HG03442 (cell line): Measurements from ENCODE around the gene TATDN2.

Experiments
- ATAC-seq: cut with Tn5 transposase; IDR thresholded peaks from one replicate; pipeline ENCODE4 v1.9.1; 2021; ENCODE audit warnings: mild to moderate bottlenecking, moderate library complexity; ENCODE audit not compliant: unreplicated experiment

TATDN2 gene

DNA sequence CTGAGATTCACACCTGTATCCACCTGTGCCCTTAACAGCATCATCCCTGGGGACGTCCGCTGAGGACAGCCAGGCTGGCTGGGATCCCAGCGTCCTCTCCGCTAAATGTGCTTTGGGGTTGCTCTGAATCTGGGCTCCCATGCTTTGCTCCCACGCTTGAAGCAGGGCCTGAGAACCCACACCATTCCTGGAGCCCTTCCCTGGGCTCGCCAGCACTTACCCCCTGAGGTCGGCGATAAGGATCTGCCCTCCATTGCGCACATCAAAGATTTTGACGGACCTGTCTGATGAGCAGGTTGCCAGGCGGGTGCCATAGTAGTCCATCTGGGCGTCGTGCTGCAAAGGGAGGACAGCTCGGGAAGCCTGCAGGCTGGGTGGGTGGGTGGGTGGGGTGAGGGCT is 66.8 kb downstream of the TATDN2 start:
- ATAC-seq: no peak

DNA sequence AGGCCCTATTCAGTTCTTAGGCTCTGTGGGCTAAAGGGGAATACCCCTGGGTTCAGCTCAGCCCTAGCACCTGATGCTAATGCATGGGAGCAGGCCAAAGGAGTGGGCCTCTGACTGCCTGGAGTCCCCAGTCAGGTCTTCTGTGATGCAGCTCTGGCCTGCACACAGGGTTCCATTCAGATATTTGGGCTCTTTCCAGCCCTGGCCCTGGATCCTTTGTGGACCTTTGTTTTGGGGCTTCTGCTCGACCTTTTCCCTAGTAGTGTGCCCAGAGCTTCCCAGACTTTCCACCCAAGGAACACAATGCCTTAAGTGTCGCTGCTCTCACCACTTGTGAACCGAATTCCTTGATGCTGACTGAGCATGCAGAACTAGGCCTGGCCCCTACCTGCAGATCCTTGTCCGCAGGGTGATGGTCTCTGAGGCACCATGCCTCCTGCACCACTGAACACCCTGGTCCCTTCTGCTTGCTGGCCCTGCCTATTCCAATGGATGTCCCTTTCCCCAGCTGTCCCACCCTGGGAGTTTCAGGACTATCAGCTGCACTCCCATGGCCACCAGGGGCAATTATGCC is 67.6 kb downstream of the TATDN2 start:
- ATAC-seq: no peak

DNA sequence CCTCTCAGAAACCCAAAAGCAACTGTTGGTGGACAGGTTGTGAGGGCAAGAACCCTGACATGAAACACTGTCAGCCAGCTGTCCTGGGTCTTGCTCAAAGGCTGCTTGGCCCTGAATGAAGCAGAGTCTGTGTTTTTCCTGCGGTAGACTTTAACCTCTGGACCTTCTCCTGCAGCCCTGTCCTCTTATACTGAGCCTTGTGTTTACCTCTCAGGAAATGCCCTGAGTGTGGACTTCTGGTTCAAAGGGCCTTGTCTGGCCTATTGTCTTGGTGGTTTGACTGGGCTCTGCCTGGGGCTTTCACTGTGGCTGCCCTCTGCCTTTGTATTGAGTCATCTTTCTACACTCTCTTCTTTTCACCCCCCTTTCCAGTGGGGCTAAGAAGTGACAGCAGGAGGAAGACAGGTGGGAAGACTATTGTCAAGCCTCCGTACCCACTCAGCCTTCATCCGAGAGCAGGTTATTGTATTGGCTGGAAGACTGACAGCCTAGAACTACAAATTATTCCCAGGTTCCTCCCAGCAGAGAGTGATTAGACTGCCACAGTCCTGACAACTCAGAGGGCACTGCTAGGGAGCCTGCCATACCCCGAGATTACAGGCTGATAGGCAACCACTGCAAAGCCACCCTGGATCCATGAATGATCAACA is 69.2 kb downstream of the TATDN2 start:
- no peak for ATAC-seq

DNA sequence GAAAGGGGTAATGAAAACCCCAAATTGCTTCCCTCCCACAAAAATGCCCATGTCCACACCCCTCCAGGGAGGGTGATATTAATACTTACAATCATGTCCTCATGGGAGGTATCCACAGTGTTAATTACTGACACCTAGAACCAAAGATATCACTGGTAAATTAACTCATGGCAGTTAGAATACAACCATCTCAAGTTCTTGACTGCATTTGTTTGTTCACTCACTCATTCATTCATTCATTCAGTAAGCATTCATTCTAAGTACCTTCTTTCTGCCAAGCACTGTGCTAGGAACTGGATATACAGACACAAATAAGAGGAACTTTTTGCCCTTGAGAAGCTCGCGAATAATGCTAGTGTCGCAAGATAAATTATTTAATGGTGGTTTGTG is 69.7 kb downstream of the TATDN2 start:
- no peak for ATAC-seq

DNA sequence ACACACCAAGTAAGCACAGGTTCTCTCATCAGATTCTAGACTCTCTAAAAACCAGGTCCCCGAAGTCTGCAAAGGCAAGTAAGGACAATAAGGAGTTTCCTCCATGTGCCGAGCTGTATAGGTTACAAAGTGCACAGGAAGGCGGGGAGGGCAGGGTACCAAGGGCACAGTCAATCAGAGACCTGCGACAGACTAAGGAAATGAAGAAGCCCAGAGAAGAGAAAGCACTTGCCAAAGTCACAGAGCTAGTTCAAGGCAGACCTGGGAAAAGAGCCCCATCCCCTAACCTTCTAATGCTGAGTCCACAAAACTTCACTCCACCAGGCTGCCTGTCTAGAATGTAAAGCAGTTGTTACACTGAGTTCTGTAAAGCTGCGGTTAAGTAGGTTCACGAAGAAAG is 71.0 kb downstream of the TATDN2 start:
- ATAC-seq: no peak

DNA sequence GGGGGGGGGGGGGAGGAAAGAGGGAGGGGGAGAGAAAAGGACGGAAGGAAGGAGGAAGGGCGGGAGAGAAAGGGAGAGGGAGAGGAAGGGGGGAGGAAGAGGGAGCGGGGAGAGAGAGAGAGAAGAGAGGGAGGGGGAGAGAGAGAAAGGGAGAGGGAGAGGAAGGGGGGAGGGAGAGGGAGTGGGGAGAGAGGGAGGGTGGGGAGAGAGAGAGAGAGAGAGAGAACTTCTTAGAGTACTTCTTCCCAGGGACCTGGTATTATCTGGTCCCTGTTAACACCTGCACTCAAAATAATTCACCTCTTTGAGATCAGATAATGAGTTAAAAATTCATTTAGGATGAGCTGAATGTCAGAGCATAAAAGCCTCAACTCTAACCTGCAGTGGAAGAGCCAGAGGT is 71.5 kb downstream of the TATDN2 start:
- ATAC-seq: no peak

DNA sequence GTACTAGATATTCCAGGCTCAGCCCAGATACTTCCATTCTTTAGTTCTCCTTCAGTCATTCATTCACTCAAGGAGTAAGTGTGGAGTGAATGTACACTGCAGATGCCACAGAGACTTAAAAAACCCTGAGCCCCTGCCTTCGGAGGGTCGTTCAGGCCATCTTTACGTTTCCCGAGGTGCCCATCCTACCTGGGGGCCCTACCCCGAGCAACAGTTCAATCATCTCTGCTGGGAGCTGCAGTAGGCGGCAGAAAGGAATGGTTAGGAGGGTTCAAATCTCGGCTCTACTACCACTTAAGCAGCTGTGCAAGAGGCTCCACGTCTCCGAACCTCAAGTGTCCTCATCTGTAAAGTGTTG is 72.0 kb downstream of the TATDN2 start:
- no peak for ATAC-seq

DNA sequence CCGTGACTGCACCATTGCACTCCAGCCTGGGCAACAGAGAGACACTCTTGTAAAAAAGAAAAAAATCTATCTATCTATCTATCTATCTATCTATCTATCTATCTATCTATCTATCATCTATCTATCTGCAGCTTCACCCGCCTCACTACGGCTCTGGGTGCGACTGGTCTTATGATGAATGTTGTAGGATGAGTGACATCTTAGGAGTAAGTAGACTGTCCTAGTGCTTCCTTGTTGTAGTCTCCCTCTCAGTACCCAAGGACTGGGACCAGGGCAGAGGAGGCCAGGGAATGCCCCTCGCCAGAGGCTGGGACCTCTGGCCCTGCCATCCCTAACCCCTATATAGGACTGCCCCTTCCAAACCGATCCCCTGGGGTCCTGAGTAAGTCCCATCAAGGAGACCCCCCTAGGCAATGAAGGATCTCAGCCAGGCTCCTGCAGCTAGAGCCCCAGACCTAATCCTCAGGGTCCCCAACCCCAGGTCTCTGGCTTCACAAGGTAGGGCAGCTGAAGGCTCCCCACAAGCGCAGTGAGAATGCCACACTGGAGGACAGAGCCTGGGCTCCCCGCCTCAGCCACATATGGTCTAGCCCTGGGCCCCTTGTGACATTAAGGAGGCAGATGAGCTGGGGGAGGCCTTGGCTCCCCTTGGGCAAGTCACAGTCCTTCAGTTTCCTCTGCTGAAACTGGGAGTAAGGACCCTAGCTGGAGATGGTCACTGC is 73.5 kb downstream of the TATDN2 start:
- ATAC-seq: no peak

DNA sequence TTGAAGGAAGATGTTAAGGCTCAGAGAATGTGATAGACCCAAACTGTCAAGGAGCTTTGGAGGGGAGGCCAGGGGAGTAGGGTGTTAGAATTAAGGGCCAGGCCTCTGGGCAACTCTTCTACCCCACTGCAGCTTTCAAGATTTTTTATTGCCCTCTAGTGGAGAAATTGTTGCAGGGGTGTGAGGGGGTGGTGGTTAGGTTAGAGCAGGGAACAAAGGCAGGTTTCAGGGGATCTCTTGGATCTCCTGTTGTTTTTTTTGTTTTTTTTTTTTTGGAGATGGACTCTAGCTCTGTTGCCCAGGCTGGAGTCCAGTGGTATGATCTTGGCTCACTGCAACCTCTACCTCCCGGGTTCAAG is 74.1 kb downstream of the TATDN2 start:
- ATAC-seq: no peak

DNA sequence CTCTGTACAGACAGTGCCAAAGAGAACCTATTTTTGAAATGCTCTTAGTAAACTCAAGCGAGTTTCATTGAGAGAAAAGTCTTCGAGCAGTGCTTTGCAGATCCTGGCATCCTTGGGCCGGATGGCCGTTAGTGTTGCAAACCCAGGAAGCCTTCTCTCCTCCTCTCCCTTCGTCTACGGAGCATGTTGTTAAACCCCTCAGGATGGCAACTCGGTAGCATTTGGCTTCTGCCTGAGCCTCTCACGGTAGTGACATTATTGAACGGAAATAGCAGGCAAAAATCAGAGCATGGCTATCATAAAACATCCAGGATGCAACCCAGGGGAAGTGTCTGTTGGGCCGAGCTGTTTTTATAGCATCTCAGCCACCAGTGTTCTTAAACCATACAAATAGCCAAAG is 79.3 kb downstream of the TATDN2 start:
- ATAC-seq: no peak

DNA sequence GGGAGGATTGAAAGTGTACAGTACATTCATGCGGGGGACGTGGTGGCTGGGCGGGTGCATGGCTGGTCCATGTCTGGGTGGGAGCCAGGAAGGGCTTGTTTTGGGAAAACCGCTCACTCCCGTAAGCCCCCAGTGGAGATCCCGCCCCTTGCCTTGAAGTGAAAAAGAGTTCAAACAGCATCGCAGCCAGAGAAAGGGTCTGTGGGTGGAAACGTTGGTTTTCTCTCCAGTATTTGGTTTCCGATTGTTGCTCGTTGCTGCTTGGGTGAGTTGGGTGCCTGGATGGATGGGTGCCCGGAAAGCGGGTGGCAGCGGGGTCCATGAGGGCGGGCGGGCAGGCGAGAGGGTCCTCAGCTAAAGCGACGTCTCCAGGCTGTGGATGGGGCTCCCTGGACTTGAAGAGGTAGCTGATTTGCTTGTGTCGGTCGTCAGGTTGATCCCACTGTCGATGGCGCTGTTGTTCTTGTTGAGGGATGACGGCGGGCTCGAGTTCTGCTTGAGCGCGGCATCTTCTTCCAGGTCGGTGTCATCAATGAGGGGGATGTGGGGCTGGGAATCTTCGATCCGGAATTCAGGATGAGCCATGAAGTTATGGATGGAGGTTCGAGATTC is 80.3 kb downstream of the TATDN2 start:
- ATAC-seq: no peak

DNA sequence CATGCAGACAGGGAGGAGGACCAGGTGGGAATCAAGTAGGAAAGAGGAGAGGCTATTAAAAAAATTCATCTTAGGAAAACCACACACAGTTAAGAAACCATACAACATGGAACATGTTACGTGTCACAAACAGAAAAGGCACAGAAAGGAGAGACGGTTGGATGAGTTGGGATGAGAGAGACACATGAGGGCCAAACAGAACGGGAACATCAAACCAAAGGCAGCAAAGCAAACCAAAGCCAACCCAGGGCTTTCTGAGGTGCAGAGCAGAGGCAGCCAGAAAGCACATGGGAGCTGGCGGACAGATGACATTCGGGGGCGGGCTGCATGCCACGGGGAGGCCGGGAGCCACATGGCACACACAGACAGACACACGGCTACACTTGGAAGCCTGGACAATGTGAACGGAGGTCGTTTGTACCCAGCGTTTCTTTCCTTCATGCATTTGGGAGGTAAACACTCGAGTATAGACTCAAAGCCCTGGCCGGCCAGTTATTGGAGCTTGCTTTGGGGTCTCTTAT is 81.3 kb downstream of the TATDN2 start:
- no peak for ATAC-seq

DNA sequence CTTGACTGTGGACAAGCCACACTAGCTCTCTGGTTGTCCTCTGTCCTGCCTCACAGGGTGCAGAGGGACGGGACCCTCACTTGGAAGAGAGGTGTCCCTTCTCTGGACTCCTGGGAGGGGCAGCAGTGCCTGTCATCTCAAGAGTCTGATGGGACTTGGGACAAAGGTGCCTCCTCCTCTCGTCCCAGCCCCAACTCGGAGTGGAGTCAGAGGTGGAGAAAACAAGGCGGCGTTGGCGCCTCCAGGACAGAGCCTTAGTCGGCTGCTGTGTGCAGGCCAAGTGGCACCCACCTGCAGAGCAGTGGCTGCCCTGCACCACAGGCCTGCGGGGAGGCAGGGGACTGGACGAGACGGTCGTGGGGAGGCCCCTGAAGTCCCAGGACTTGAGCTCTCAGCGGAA is 82.1 kb downstream of the TATDN2 start:
- no peak for ATAC-seq
